Erythroblast (primary cell): ENCODE measurements around the gene LENG9.

ENCODE experiments used
- DNase-seq, 2 experiments: peaks; one replicate each; lab custom pipeline; 2025; lab: John Stamatoyannopoulos, UW
- GATA1 ChIP-seq: IDR thresholded peaks from 2 replicates; pipeline ENCODE4 v1.6.1; 2011; ENCODE audit warnings: low read depth, mild to moderate bottlenecking, control low read depth, low read length, moderate library complexity
- POLR2A ChIP-seq: IDR thresholded peaks from 2 replicates; pipeline ENCODE4 v1.6.1; 2011; ENCODE audit warnings: mild to moderate bottlenecking, low read length

The LENG9 gene

DNA sequence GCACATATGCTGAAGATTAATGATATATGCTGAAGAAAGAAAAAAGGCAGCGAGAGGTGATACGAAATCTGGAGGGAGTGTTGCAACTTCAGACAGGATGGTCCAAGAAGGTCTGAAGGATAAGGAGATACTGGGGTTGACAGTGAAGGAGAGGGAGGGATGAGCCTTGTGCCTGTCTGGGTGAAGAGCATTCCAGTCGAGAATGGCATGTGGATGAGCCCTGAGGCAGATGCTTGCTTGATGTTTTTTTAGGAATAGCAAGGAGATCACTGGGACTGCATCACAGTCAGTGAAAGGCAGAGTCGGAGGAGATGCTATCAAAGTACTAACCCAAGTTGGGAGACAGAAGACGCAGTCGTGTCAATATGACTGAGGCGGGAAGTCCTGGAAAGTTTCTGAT, 25.8 kb upstream of the LENG9 start:
- TF ChIP-seq GATA1 (no peak), POLR2A (no peak)
- no peak for DNase-seq

DNA sequence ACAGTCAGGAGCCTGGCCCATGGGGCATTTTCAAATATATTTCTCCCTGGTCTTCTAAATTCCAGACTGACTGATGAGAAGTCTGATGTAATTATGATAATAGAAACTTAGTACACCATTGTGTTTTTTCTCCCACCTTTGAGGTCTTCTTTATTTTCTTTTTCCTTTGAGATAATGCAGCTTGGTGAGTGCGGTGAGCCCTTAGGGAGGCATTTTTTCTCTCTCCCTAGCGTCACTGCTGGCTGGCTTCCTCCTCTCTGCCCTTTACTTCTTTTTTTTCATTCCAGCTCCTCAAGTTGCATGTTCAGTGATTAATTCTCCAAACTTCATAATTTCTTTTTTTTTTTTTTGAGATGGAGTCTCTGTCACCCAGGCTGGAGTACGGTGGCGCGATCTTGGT, 22.3 kb upstream of the LENG9 start:
- TF ChIP-seq GATA1 (no peak), POLR2A (no peak)
- no peak for DNase-seq

- TF ChIP-seq GATA1 (no peak), POLR2A (no peak)
- DNase-seq: no peak
Observed at GRCh38 chr19:54484451-54484850, 20.9 kb upstream of the LENG9 start.

- DNase-seq: no peak
- TF ChIP-seq GATA1 (no peak), POLR2A (no peak)
Observed at GRCh38 chr19:54482889-54483288, 19.3 kb upstream of the LENG9 start.

GRCh38 chr19:54481326-54481930, 17.9 kb upstream of the LENG9 start:
- DNase-seq: peak; percentile 31 to 65
- no peak for TF ChIP-seq GATA1
- no peak for TF ChIP-seq POLR2A

DNA sequence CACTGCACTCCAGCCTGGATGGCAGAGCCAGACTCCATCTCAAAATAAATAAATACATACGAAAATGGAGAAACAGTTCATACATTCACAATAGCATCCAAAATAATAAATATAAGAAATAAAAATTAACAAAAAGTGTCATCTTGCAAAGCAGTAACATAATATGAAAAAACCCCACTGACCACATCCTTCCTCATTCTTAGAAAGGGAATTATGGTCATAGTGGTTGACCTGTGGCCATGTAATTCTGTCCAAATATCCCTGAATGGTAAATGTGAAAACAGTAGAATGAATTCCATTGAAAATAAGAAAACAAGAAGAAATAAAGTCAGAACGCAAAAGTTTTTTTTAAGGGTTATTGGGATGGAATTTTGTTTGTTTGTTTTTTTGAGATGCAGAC, 16.5 kb upstream of the LENG9 start:
- no peak for DNase-seq
- no peak for TF ChIP-seq GATA1
- TF ChIP-seq POLR2A: no peak

GRCh38 chr19:54478677-54479266, 15.2 kb upstream of the LENG9 start:
- TF ChIP-seq POLR2A (no peak), GATA1 (no peak)
- peak; percentile 34 to 61 for DNase-seq

GRCh38 chr19:54477650-54478049, 14.1 kb upstream of the LENG9 start:
- DNase-seq: no peak
- TF ChIP-seq GATA1 (no peak), POLR2A (no peak)

GRCh38 chr19:54475706-54476105, 12.1 kb upstream of the LENG9 start:
- no peak for DNase-seq
- TF ChIP-seq POLR2A: no peak
- TF ChIP-seq GATA1: no peak

GRCh38 chr19:54473892-54474372, 10.4 kb upstream of the LENG9 start:
- no peak for DNase-seq
- TF ChIP-seq POLR2A (no peak), GATA1 (no peak)

DNA sequence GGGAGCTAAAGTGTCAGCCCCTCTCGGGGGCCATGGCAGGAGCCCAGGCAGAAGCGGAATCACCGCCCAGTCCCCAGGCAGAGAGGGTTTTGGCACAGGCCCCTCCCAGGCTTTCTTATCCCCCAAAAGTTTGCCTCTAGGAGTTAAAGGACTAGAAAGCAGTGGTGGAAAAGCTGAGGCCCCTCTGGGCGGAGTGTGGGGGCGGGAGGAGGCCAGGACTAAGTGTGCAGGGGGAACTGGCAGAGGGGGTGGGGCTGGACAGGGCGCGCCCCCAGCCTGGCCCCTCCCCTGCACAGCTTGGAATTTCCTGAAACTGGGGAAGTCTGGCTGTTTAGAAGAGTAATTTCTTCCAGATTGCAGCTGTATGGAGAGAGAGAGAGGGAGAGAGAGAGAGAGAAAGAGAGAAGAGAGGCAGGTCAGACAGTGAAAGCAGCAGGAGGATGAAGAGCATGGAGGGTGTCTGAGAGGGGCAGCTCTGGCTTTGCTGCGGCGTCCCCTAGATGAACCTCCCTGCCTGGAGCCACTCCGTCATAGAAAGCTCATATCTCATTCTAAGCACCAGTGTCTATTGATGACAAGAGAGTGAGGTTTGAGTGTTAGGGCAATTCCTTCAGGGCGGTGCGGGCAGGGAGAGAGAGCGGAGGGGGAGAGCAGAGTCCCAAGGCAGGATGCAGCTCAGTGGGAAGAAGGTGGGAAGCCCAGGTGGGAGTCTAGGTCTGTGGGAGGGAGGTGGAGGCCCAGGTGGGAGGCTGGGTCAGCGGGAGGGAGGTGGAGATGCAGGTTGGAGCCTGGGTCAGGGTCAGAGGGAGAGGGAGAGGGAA, 9.7 kb upstream of the LENG9 start, which contains the start of gene CDC42EP5:
Gene CDC42EP5, minus strand, starts transcription at position 226 of the 821 bp plus-strand sequence. CDS start 7,749 bp downstream, outside the sequence.
- TF ChIP-seq GATA1: no peak
- TF ChIP-seq POLR2A: no peak
- DNase-seq: no peak

- TF ChIP-seq GATA1 (no peak), POLR2A (no peak)
- no peak for DNase-seq
Observed at GRCh38 chr19:54470991-54471782, 7.6 kb upstream of the LENG9 start.

DNA sequence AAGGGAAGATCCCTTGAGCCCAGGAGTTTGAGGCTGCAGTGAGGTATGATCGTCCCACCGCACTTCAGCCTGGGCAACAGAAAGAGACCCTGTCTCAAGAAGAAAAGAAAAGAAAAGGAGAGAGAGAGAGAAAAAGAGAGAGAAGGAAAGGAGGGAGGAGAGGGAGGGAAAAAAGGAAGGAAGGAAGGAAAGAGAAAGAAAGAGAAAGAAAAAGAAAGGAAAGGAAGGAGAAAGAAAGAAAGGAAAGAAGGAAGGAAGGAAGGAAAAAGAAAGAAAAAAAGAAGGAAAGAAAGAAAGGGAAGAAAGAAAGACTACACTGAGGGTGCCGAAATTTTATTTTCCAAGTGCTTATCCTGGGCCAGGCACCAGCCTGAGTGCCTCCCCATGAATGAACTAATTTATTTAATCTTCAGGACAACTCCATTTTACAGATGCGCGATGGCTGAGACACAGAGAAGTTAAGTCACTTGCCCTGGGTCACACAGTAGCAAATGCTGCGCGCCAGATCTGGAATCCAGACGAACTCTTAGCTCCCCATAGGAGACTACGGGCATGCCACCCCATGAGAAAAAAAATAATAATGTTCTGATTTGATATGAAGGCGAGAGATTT, 6.8 kb upstream of the LENG9 start:
- TF ChIP-seq GATA1 (no peak), POLR2A (no peak)
- no peak for DNase-seq
